Nephron (organoid): Measurements from ENCODE around the gene PARL.

Experiments
- H3K27ac Mint-ChIP-seq, 3 experiments: 2 replicates each; pipeline ENCODE4 v1.8.0; 2020; ENCODE audit warnings: mixed read lengths in 3 of 3, mild to moderate bottlenecking in 2 of 3, moderate library complexity in 1 of 3
- H3K27me3 Mint-ChIP-seq: 2 replicates; pipeline ENCODE4 v1.8.0; 2021; ENCODE audit warnings: low read depth, mild to moderate bottlenecking, moderate library complexity, mixed read lengths
- H3K36me3 Mint-ChIP-seq: 2 replicates; pipeline ENCODE4 v1.8.0; 2020; ENCODE audit warnings: low read depth, mixed read lengths
- H3K4me1 Mint-ChIP-seq: 2 replicates; pipeline ENCODE4 v1.8.0; 2020; ENCODE audit warnings: mixed read lengths
- H3K4me3 Mint-ChIP-seq, 3 experiments: 2 replicates each; pipeline ENCODE4 v1.8.0; 2020; ENCODE audit warnings: mild to moderate bottlenecking in 3 of 3, mixed read lengths in 3 of 3, moderate library complexity in 2 of 3
- H3K9me3 Mint-ChIP-seq: 2 replicates; pipeline ENCODE4 v1.8.0; 2020; ENCODE audit warnings: mixed read lengths
- TF ChIP-seq, protein P1 (sequence below), 3 experiments: fragments of 200-600 bp; sonication (generic); IDR thresholded peaks; one replicate each; pipeline ENCODE4 v1.5.0; 2021; ENCODE audit warnings: antibody characterized with exemption in 3 of 3; ENCODE audit not compliant: unreplicated experiment in 3 of 3

Gene PARL

DNA sequence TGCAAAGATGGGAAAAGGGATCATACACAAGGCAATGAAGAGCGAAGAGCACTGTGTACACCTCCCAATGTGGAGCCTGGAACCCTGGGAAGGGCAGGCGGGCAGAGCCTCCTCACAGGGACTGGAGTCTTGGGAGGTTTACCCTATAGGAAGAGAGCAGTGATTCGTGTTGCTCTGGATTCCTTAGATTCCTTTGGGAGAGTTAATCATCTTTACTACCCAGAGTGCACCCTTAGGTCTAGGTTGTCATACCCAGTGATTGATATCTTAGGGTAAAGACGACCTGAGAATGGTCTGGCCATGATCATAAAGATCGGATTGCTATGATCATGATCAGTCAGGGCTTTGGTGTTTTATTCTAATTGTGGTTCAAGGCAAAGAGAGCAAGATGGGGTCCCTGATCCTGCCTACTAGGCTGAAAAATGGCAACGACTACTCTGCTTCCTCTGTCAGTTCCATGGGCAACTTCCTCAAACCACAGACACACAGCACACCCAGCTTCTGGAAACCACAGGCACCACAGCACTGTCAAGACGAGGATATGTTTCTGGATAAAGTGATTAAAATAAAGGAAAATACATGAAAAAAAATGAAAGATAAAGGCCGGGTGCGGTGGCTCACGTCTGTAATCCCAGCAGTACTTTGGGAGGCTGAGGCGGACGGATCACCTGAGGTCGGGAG is 38.9 kb downstream of the PARL start:
- no peaks in the 10 kb centered on the region for H3K4me1 Mint-ChIP-seq
- peaks cover 71% of the 10 kb centered on the region for H3K36me3 Mint-ChIP-seq
- no peaks in the 10 kb centered on the region for H3K9me3 Mint-ChIP-seq
- TF ChIP-seq, protein P1, sequence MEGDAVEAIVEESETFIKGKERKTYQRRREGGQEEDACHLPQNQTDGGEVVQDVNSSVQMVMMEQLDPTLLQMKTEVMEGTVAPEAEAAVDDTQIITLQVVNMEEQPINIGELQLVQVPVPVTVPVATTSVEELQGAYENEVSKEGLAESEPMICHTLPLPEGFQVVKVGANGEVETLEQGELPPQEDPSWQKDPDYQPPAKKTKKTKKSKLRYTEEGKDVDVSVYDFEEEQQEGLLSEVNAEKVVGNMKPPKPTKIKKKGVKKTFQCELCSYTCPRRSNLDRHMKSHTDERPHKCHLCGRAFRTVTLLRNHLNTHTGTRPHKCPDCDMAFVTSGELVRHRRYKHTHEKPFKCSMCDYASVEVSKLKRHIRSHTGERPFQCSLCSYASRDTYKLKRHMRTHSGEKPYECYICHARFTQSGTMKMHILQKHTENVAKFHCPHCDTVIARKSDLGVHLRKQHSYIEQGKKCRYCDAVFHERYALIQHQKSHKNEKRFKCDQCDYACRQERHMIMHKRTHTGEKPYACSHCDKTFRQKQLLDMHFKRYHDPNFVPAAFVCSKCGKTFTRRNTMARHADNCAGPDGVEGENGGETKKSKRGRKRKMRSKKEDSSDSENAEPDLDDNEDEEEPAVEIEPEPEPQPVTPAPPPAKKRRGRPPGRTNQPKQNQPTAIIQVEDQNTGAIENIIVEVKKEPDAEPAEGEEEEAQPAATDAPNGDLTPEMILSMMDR (IDR thresholded peaks at IDR 0.05; ENCODE audit: unreplicated experiment in 3 of 3) = no peak
- H3K4me3 Mint-ChIP-seq = no peak overlapping the region
- H3K27me3 Mint-ChIP-seq = no peaks in the 10 kb centered on the region
- peak overlapping the region in 1 of 3 experiments; percentile 59 for H3K27ac Mint-ChIP-seq

DNA sequence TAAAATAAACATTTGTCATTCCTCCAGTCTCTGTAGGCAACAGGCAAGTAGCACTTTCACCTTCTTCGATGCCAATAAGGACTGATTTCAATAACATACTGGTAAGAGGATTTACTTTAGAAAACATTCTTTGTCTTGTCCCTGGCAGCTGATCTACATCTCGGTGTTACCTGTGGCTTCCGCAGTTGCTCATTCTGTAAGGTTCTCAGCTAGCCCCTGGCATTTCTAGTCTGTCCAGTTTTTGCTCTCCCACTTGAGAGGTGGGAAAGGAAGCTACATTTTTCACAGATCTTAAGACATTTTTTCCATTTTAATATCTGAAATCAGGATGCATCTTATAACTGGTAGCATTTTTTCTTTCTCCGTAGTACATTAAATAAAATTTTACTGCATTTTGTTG is 39.6 kb downstream of the PARL start:
- peak overlapping the region in 1 of 3 experiments; percentile 59 for H3K27ac Mint-ChIP-seq
- H3K36me3 Mint-ChIP-seq = peaks cover 71% of the 10 kb centered on the region
- no peak overlapping the region for H3K4me3 Mint-ChIP-seq
- TF ChIP-seq, protein P1 (IDR thresholded peaks at IDR 0.05; ENCODE audit: unreplicated experiment in 3 of 3) = no peak
- no peaks in the 10 kb centered on the region for H3K9me3 Mint-ChIP-seq
- no peaks in the 10 kb centered on the region for H3K4me1 Mint-ChIP-seq
- no peaks in the 10 kb centered on the region for H3K27me3 Mint-ChIP-seq

DNA sequence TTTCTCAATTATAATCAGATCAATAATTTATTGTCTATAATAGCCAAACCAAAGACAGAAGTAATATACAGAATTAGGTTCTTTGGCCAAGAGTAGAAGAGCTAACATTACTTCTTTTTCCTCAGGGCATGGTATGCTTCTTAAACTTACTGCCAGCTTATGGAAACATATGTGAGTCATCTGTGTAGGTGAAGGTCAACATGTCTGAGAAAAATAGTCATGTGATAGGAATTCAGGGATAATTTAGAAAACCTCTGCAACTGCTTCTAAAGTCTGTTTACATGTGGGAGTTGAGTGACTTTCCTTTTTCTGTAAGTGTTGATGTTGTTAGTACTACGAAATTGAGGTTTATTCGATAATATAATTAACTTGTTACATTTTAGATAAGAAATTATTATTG is 40.1 kb downstream of the PARL start:
- TF ChIP-seq, protein P1 (IDR thresholded peaks at IDR 0.05; ENCODE audit: unreplicated experiment in 3 of 3) = no peak
- Mint-ChIP-seq H3K4me3 (no peak overlapping the region), H3K9me3 (no peaks in the 10 kb centered on the region), H3K4me1 (no peaks in the 10 kb centered on the region), H3K36me3 (peaks cover 72% of the 10 kb centered on the region), H3K27ac (no peak overlapping the region), H3K27me3 (no peaks in the 10 kb centered on the region)

DNA sequence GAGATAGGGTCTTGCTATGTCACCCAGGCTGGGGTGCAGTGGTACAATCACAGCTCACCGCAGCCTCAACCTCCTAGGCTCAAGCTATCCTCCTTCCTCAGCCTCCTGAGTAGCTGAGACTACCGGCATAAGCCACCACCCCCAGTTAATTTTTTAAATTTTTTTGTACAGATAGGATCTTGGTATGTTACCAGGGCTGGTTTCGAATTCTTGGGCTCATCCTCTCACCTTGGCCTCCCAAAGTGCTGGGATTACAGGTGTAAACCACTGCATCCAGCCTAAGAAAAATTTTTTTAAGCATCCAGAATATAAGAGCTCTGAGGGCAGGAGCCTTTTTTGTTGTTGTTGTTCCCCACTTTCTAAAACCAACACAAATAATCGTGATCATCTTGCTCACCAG is 44.9 kb downstream of the PARL start:
- no peak overlapping the region for H3K27ac Mint-ChIP-seq
- no peaks in the 10 kb centered on the region for H3K27me3 Mint-ChIP-seq

DNA sequence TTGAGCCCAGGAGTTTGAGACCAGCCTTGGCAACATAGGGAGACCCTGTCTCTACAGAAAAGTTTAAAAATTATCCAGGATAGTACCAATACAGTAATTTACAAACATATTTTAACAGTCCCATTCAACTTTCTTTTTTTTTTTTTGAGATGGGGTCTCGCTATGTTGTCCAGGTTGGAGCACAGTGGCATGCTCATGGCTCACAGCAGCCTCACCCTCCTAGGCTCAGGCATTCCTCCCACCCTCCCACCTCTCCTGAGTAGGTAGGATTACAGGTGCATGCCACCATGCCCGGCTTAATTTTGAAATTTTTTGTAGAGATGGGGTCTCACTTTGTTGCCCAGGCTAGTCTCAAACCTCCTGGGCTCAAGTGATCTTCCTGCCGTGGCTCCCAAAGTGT is 46.8 kb downstream of the PARL start:
- no peaks in the 10 kb centered on the region for H3K27me3 Mint-ChIP-seq
- no peaks in the 10 kb centered on the region for H3K9me3 Mint-ChIP-seq
- no peak overlapping the region for H3K27ac Mint-ChIP-seq
- peaks cover 57% of the 10 kb centered on the region for H3K36me3 Mint-ChIP-seq
- TF ChIP-seq, protein P1 (IDR thresholded peaks at IDR 0.05; ENCODE audit: unreplicated experiment in 3 of 3) = no peak
- H3K4me1 Mint-ChIP-seq = no peaks in the 10 kb centered on the region
- no peak overlapping the region for H3K4me3 Mint-ChIP-seq

More for the DNA sequence above, 44.9 kb downstream of the PARL start:
- Mint-ChIP-seq H3K36me3 (peaks cover 52% of the 10 kb centered on the region), H3K9me3 (no peaks in the 10 kb centered on the region), H3K4me3 (no peak overlapping the region), H3K4me1 (no peaks in the 10 kb centered on the region)
- TF ChIP-seq, protein P1 (IDR thresholded peaks at IDR 0.05; ENCODE audit: unreplicated experiment in 3 of 3) = no peak

DNA sequence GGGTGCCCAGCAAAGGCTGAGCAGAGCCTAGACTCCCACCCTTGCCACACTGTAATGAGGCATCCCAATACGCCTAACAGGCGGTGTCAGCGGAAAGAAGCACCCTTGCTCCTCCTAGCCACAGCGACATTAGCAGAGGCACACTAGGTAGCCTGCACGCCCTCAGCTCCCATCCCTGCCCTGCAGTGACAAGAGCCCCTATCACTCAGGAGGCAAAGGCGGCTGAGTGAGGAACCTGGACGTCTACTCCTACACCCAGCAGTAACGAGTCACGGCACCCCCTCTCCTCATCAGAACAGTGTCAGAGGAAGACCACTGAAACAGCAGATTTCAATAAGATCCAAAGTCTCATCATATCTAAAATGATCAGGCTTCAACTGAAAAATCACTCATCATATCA is 47.3 kb downstream of the PARL start:
- Mint-ChIP-seq H3K9me3 (no peaks in the 10 kb centered on the region), H3K4me3 (no peak overlapping the region), H3K27ac (no peak overlapping the region), H3K27me3 (no peaks in the 10 kb centered on the region), H3K36me3 (peaks cover 61% of the 10 kb centered on the region), H3K4me1 (no peaks in the 10 kb centered on the region)
- TF ChIP-seq, protein P1 (IDR thresholded peaks at IDR 0.05; ENCODE audit: unreplicated experiment in 3 of 3) = no peak
